Neural cell (in vitro differentiated cells): Measurements from ENCODE around the gene RBSN. TPM values are rescaled to one million over a fixed set of nuclear protein-coding genes. Genes with fewer than 3 reads are reported as not detected.

Source experiments
- H2AFZ ChIP-seq: fragments of 200-600, 300-800 bp; sonication (generic), shearing (Covaris generic); 2 replicates; pipeline ENCODE4 v1.6.0; 2014; ENCODE audit warnings: low read depth, mild to moderate bottlenecking, antibody characterized with exemption, low read length, moderate library complexity
- H3F3A ChIP-seq: fragments of 200-600 bp; shearing (Covaris generic); 2 replicates; pipeline ENCODE4 v1.6.1; 2016; ENCODE audit warnings: mild to moderate bottlenecking, moderate library complexity, mixed read lengths, antibody characterized with exemption, low read length; ENCODE audit not compliant: insufficient read depth, poor library complexity, severe bottlenecking
- H3K27ac ChIP-seq: fragments of 200-600, 300-800 bp; sonication (generic), shearing (Covaris generic); 2 replicates; pipeline ENCODE4 v1.5.1; 2014; ENCODE audit warnings: mild to moderate bottlenecking, low read length, moderate library complexity
- H3K27me3 ChIP-seq: fragments of 300-800, 200-600 bp; sonication (generic), shearing (Covaris generic); 2 replicates; pipeline ENCODE4 v1.6.0; 2014; ENCODE audit warnings: mild to moderate bottlenecking, low read depth, low read length, moderate library complexity; ENCODE audit not compliant: insufficient read depth
- H3K36me3 ChIP-seq: fragments of 300-800, 200-600 bp; sonication (generic), shearing (Covaris generic); 2 replicates; pipeline ENCODE4 v1.5.1; 2014; ENCODE audit warnings: mild to moderate bottlenecking, antibody characterized with exemption, low read length, moderate library complexity; ENCODE audit not compliant: insufficient read depth
- H3K4me2 ChIP-seq: fragments of 300-800, 200-600 bp; sonication (generic), shearing (Covaris generic); 2 replicates; pipeline ENCODE4 v1.6.0; 2014; ENCODE audit warnings: mild to moderate bottlenecking, low read length
- H3K4me3 ChIP-seq: fragments of 300-800, 200-600 bp; sonication (generic), shearing (Covaris generic); 2 replicates; pipeline ENCODE4 v1.5.1; 2014; ENCODE audit warnings: mild to moderate bottlenecking, low read length, moderate library complexity
- H3K79me2 ChIP-seq: fragments of 200-600 bp; shearing (Covaris generic); replicated peaks from 2 replicates; pipeline ENCODE4 v1.6.0; 2014; ENCODE audit warnings: mild to moderate bottlenecking, low read length, moderate library complexity; ENCODE audit not compliant: insufficient read depth
- H3K9ac ChIP-seq: fragments of 300-800, 200-600 bp; sonication (generic), shearing (Covaris generic); 2 replicates; pipeline ENCODE4 v1.6.1; 2016; ENCODE audit warnings: mild to moderate bottlenecking, low read length, mixed read lengths
- H3K9me2 ChIP-seq: fragments of 200-600 bp; shearing (Covaris generic); 2 replicates; pipeline ENCODE4 v1.6.1; 2016; ENCODE audit warnings: mild to moderate bottlenecking, low read length, mixed read lengths; ENCODE audit not compliant: insufficient read depth
- H3K9me3 ChIP-seq: fragments of 200-600, 300-800 bp; sonication (generic), shearing (Covaris generic); 2 replicates; pipeline ENCODE4 v1.6.1; 2016; ENCODE audit warnings: mild to moderate bottlenecking, mixed run types, low read length, moderate library complexity, mixed read lengths
- H4K20me1 ChIP-seq: fragments of 200-600 bp; shearing (Covaris generic); 2 replicates; pipeline ENCODE4 v1.6.1; 2016; ENCODE audit warnings: mild to moderate bottlenecking, mixed run types; ENCODE audit not compliant: insufficient read depth
- CTCF ChIP-seq: fragments of 450-650 bp; IDR thresholded peaks from 2 replicates; pipeline ENCODE4 v1.5.1; 2014; ENCODE audit warnings: antibody characterized with exemption, mild to moderate bottlenecking, moderate library complexity; ENCODE audit not compliant: poor library complexity, severe bottlenecking
- EP300 ChIP-seq: fragments of 450-650 bp; conservative IDR thresholded peaks from 2 replicates; pipeline ENCODE4 v1.6.1; 2014; ENCODE audit warnings: antibody characterized with exemption, mild to moderate bottlenecking, moderate library complexity; ENCODE audit not compliant: poor library complexity, severe bottlenecking
- EZH2 ChIP-seq: fragments of 200-600, 300-800 bp; shearing (Covaris generic), sonication (generic); IDR thresholded peaks from 2 replicates; pipeline ENCODE4 v1.6.1; 2014; ENCODE audit warnings: antibody characterized with exemption, low read length, borderline replicate concordance, mild to moderate bottlenecking; ENCODE audit not compliant: insufficient read depth, poor library complexity, severe bottlenecking
- MXI1 ChIP-seq: fragments of 450-650 bp; conservative IDR thresholded peaks from 2 replicates; pipeline ENCODE4 v1.6.1; 2014; ENCODE audit warnings: antibody characterized with exemption, mild to moderate bottlenecking; ENCODE audit not compliant: poor library complexity, severe bottlenecking
- POLR2AphosphoS5 ChIP-seq: IDR thresholded peaks from 2 replicates; pipeline ENCODE4 v1.6.1; 2012
- RAD21 ChIP-seq: fragments of 450-650 bp; conservative IDR thresholded peaks from 2 replicates; pipeline ENCODE4 v1.6.1; 2014; ENCODE audit warnings: antibody characterized with exemption, mild to moderate bottlenecking, moderate library complexity
- REST ChIP-seq: IDR thresholded peaks from 2 replicates; pipeline ENCODE4 v1.6.1; 2012; ENCODE audit warnings: borderline replicate concordance
- SMC3 ChIP-seq: fragments of 450-650 bp; conservative IDR thresholded peaks from 2 replicates; pipeline ENCODE4 v1.6.1; 2014; ENCODE audit warnings: antibody characterized with exemption, mild to moderate bottlenecking, moderate library complexity; ENCODE audit not compliant: poor library complexity
- TAF1 ChIP-seq: IDR thresholded peaks from 2 replicates; pipeline ENCODE4 v1.6.1; 2012; ENCODE audit warnings: low read depth
- polyA plus RNA-seq: library from polyadenylated mRNA; depleted of rRNA; stranded (reverse); fragments of >200 nt; gene quantifications from 2 replicates; pipeline ENCODE4 v1.2.3, GENCODE V29; 2014

The RBSN gene
- polyA plus RNA-seq, 1 donor from 2014 or later, result 27.6 TPM

- Histone ChIP-seq H3K9me3 (no peaks in the 10 kb centered on the region), H3K9me2 (no peaks in the 10 kb centered on the region), H3K4me3 (no peak overlapping the region), H3K27me3 (no peaks in the 10 kb centered on the region), H3K4me2 (no peak overlapping the region), H3K27ac (no peak overlapping the region), H3K79me2 (no peaks in the 10 kb centered on the region), H2AFZ (no peak overlapping the region), H4K20me1 (no peaks in the 10 kb centered on the region), H3K9ac (no peak overlapping the region), H3F3A (no peaks in the 10 kb centered on the region), H3K36me3 (no peaks in the 10 kb centered on the region)
- TF ChIP-seq MXI1 (no peak), EZH2 (no peak), POLR2AphosphoS5 (no peak), CTCF (no peak), EP300 (no peak), TAF1 (no peak), REST (no peak), SMC3 (no peak), RAD21 (no peak)
Measured at GRCh38 chr3:15108869-15109268, 9.9 kb upstream of the RBSN start.

- Histone ChIP-seq H3K9me3 (no peaks in the 10 kb centered on the region), H3K27me3 (no peaks in the 10 kb centered on the region), H3K27ac (no peak overlapping the region), H3F3A (no peaks in the 10 kb centered on the region), H3K79me2 (no peaks in the 10 kb centered on the region), H3K4me3 (no peak overlapping the region), H3K9ac (no peak overlapping the region), H3K9me2 (no peaks in the 10 kb centered on the region), H3K4me2 (no peak overlapping the region), H3K36me3 (no peaks in the 10 kb centered on the region), H4K20me1 (no peaks in the 10 kb centered on the region), H2AFZ (no peak overlapping the region)
- TF ChIP-seq RAD21 (peak; percentile 67), REST (no peak), POLR2AphosphoS5 (no peak), EP300 (no peak), TAF1 (no peak), EZH2 (no peak), CTCF (peak; percentile 72), SMC3 (peak; percentile 60), MXI1 (no peak)
Measured at GRCh38 chr3:15108082-15108545, 9.2 kb upstream of the RBSN start.
